HCT116 (cell line): ENCODE measurements around the gene SLC12A4. TPM values are rescaled to one million over a fixed set of nuclear protein-coding genes. Genes with fewer than 3 reads are reported as not detected.

Experiments used
- ATAC-seq: fragments of 200-7000 bp; cut with Tn5 transposase; 2 replicates; pipeline ENCODE4 v1.9.1; 2020; ENCODE audit warnings: mild to moderate bottlenecking, moderate library complexity
- BruUV-seq: library from RNA; stranded (reverse); fragments of 400-500 nt; replicated peaks from 2 replicates; lab custom pipeline; 2021; lab: Mats Ljungman, UMichigan
- CTCF ChIA-PET: fragments of 300-600 bp; sonication (Branson Sonifier 250); formaldehyde crosslinking; loops from one replicate; lab custom pipeline; 2021; ENCODE audit warnings: antibody characterized with exemption; lab: Charles Lee
- POLR2A ChIA-PET: fragments of 300-600, 350-600 bp; sonication (Branson Sonifier 250); formaldehyde crosslinking; loops from one replicate; lab custom pipeline; 2021; ENCODE audit warnings: antibody characterized with exemption; lab: Charles Lee
- RAD21 ChIA-PET, 2 experiments: fragments of 300-600 bp; sonication (Branson Sonifier 250); formaldehyde crosslinking; loops; one replicate each; lab custom pipeline; 2023; ENCODE audit warnings: low total read pairs in 2 of 2; ENCODE audit not compliant: uncharacterized antibody in 2 of 2, unreplicated experiment in 2 of 2, low non-redundant PET in 1 of 2; lab: Charles Lee
- DNase-seq: peaks from one replicate; pipeline ENCODE4 v3.0.0-alpha.2; 2010; ENCODE audit warnings: low read depth, low spot score
- H2AFZ ChIP-seq: fragments of 200-600 bp; shearing (Covaris generic), sonication (generic); 2 replicates; pipeline ENCODE4 v1.6.1; 2017; ENCODE audit warnings: low read depth, mixed run types, mixed read lengths, antibody characterized with exemption, low read length; ENCODE audit not compliant: poor library complexity, severe bottlenecking
- H3K27ac ChIP-seq: 2 replicates; pipeline ENCODE4 v1.5.1; 2012; ENCODE audit warnings: low read depth, low read length
- H3K27me3 ChIP-seq: fragments of 200-600 bp; sonication (generic); 2 replicates; pipeline ENCODE4 v1.6.1; 2016; ENCODE audit warnings: mixed run types, low read length, mixed read lengths; ENCODE audit not compliant: insufficient read depth
- H3K36me3 ChIP-seq, 2 experiments: fragments of 200-500 bp in 1 of 2; fragments of 200-600 bp in 1 of 2; sonication (Bioruptor generic) in 1 of 2; sonication (generic) in 1 of 2; 2 replicates each; pipeline versions ENCODE4 v1.5.1 to v1.6.1; 2014 to 2016; ENCODE audit warnings: low read length in 2 of 2, inconsistent platforms in 1 of 2, mixed read lengths in 1 of 2, mixed run types in 1 of 2; ENCODE audit not compliant: insufficient read depth in 2 of 2, control insufficient read depth in 1 of 2
- H3K4me1 ChIP-seq, 2 experiments: fragments of 200-600 bp in 1 of 2; sonication (generic) in 1 of 2; 2 replicates each; pipeline versions ENCODE4 v1.5.1 to v1.6.1; 2012 to 2017; ENCODE audit warnings: low read length in 2 of 2, inconsistent platforms in 1 of 2, mild to moderate bottlenecking in 1 of 2, mixed read lengths in 1 of 2, mixed run types in 1 of 2, moderate library complexity in 1 of 2; ENCODE audit not compliant: insufficient read depth in 2 of 2, control insufficient read depth in 1 of 2
- H3K4me2 ChIP-seq: fragments of 200-600 bp; sonication (generic); 2 replicates; pipeline ENCODE4 v1.6.1; 2017; ENCODE audit warnings: mixed run types, low read length, mixed read lengths
- H3K4me3 ChIP-seq, 2 experiments: fragments of 200-600 bp in 1 of 2; sonication (generic) in 1 of 2; replicated peaks in 1 of 2; 2 replicates each; pipeline ENCODE4 v1.5.1; 2011 to 2016; ENCODE audit warnings: low read length in 2 of 2, control low read depth in 1 of 2, low read depth in 1 of 2, mild to moderate bottlenecking in 1 of 2, mixed read lengths in 1 of 2, mixed run types in 1 of 2
- H3K79me2 ChIP-seq: fragments of 200-600 bp; sonication (generic); 2 replicates; pipeline ENCODE4 v1.6.1; 2017; ENCODE audit warnings: mild to moderate bottlenecking, mixed run types, low read length, moderate library complexity, mixed read lengths; ENCODE audit not compliant: insufficient read depth
- H3K9ac ChIP-seq: fragments of 200-600 bp; sonication (generic); 2 replicates; pipeline ENCODE4 v1.6.1; 2016; ENCODE audit warnings: low read length, mixed read lengths
- H3K9me2 ChIP-seq: fragments of 200-600 bp; sonication (generic), shearing (Covaris generic); 2 replicates; pipeline ENCODE4 v1.6.1; 2017; ENCODE audit warnings: mixed run types, mild to moderate bottlenecking, moderate library complexity; ENCODE audit not compliant: insufficient read depth
- H3K9me3 ChIP-seq, 2 experiments: fragments of 200-500 bp in 1 of 2; fragments of 200-600 bp in 1 of 2; sonication (Bioruptor generic) in 1 of 2; sonication (generic) in 1 of 2; 2 replicates each; pipeline ENCODE4 v1.6.1; 2014 to 2017; ENCODE audit warnings: low read length in 2 of 2, mixed read lengths in 2 of 2, inconsistent platforms in 1 of 2, low read depth in 1 of 2, mild to moderate bottlenecking in 1 of 2, mixed run types in 1 of 2, moderate library complexity in 1 of 2; ENCODE audit not compliant: control insufficient read depth in 1 of 2, insufficient read depth in 1 of 2
- H4K20me1 ChIP-seq: fragments of 200-600 bp; sonication (generic), shearing (Covaris generic); 2 replicates; pipeline ENCODE4 v1.6.1; 2017; ENCODE audit warnings: mixed run types, mild to moderate bottlenecking, moderate library complexity; ENCODE audit not compliant: insufficient read depth
- ATF3 ChIP-seq: IDR thresholded peaks from 2 replicates; pipeline ENCODE4 v1.6.1; 2012
- CBX3 ChIP-seq: IDR thresholded peaks from 2 replicates; pipeline ENCODE4 v1.6.1; 2012; ENCODE audit warnings: low read depth
- CEBPB ChIP-seq: IDR thresholded peaks from 2 replicates; pipeline ENCODE4 v1.6.1; 2012; ENCODE audit warnings: low read depth
- CTCF ChIP-seq, 3 experiments: fragments of 200-600 bp in 1 of 3; sonication (generic) in 1 of 3; IDR thresholded peaks in 2 of 3; conservative IDR thresholded peaks in 1 of 3; 2 replicates each; pipeline ENCODE4 v1.5.1; 2012 to 2017; ENCODE audit warnings: low read depth in 2 of 3, low read length in 2 of 3, antibody characterized with exemption in 1 of 3, borderline replicate concordance in 1 of 3, control low read depth in 1 of 3, mild to moderate bottlenecking in 1 of 3, mixed read lengths in 1 of 3, mixed run types in 1 of 3, moderate library complexity in 1 of 3; ENCODE audit not compliant: insufficient read depth in 1 of 3
- EGR1 ChIP-seq: IDR thresholded peaks from 2 replicates; pipeline ENCODE4 v1.6.1; 2012; ENCODE audit warnings: low read depth
- EZH2phosphoT487 ChIP-seq: fragments of 200-600 bp; IDR thresholded peaks from 2 replicates; pipeline ENCODE4 v1.6.1; 2018; ENCODE audit warnings: antibody characterized with exemption, borderline replicate concordance
- FOSL1 ChIP-seq: IDR thresholded peaks from 2 replicates; pipeline ENCODE4 v1.6.1; 2012; ENCODE audit warnings: low read depth
- JUND ChIP-seq: IDR thresholded peaks from 2 replicates; pipeline ENCODE4 v1.6.1; 2012
- MAX ChIP-seq: IDR thresholded peaks from 2 replicates; pipeline ENCODE4 v1.6.1; 2012
- POLR2A ChIP-seq: IDR thresholded peaks from 2 replicates; pipeline ENCODE4 v1.7.0; 2011; ENCODE audit warnings: borderline replicate concordance; ENCODE audit not compliant: insufficient read depth, insufficient read length; ENCODE audit errors: extremely low read depth
- POLR2AphosphoS5 ChIP-seq: IDR thresholded peaks from 2 replicates; pipeline ENCODE4 v1.6.1; 2011; ENCODE audit warnings: mild to moderate bottlenecking, low read depth, low read length, moderate library complexity
- RAD21 ChIP-seq: IDR thresholded peaks from 2 replicates; pipeline ENCODE4 v1.6.1; 2012; ENCODE audit warnings: low read depth, mild to moderate bottlenecking
- REST ChIP-seq: IDR thresholded peaks from 2 replicates; pipeline ENCODE4 v1.6.1; 2012; ENCODE audit warnings: low read depth
- SP1 ChIP-seq: IDR thresholded peaks from 2 replicates; pipeline ENCODE4 v1.6.1; 2012; ENCODE audit warnings: low read depth
- SRF ChIP-seq: IDR thresholded peaks from 2 replicates; pipeline ENCODE4 v1.6.1; 2012; ENCODE audit warnings: low read depth
- ZFX ChIP-seq: fragments of 450-650 bp; IDR thresholded peaks from 2 replicates; pipeline ENCODE4 v1.6.1; 2017
- ZNF274 ChIP-seq: fragments of 200-500 bp; sonication (Bioruptor generic); IDR thresholded peaks from 2 replicates; pipeline ENCODE4 v1.6.1; 2014; ENCODE audit warnings: mild to moderate bottlenecking, low read depth, low read length, inconsistent platforms
- intact Hi-C: fragments of 100-400 bp; cut with micrococcal nuclease; formaldehyde crosslinking; loops from 2 replicates; pipeline ENCODE4 v1.10.0; 2022
- total RNA-seq: library from RNA; stranded (reverse); gene quantifications from one replicate; pipeline ENCODE4 v1.2.1, GENCODE V29; 2021; ENCODE audit not compliant: unreplicated experiment
- TF ChIP-seq, protein P1 (sequence below): IDR thresholded peaks from 2 replicates; pipeline ENCODE4 v1.6.1; 2011; ENCODE audit warnings: mild to moderate bottlenecking, low read length, moderate library complexity; ENCODE audit not compliant: insufficient replicate concordance; ENCODE audit errors: extremely low read depth

SLC12A4 gene
- total RNA-seq, 1 experiment from 2014 or later = 46.0 TPM

DNA sequence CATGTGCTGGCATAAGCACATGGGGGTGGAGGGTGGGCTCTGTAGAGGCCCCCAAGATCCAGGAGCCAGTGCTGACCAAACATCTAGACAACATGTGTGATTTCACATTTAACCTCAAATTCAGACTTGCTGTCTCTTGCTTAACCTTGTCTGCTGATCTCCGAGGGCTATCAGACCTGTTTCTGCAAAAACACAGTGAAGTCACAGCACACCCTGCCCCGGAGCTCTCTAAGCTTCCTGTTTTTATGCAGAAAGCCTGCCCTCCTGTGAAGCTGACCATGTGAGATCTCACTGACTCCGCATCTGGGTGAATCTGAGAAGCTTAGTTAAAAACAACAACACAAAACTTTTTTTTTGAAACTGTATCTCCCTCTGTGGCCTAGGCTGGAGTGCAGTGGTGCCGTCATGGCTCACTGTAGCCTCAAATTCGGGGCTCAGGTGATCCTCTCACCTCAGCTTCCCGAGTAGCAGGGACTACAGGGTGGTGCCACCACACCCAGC lies 37.4 kb upstream of the SLC12A4 start:
- intact Hi-C loops = no loop called here
- Histone ChIP-seq H3K27ac (no peak overlapping the region), H3K4me1 (no peaks in the 10 kb centered on the region), H3K27me3 (no peaks in the 10 kb centered on the region), H3K9me3 (no peaks in the 10 kb centered on the region), H2AFZ (no peak overlapping the region), H3K36me3 (no peaks in the 10 kb centered on the region), H3K4me2 (no peak overlapping the region), H3K4me3 (no peak overlapping the region), H3K9ac (no peak overlapping the region), H3K9me2 (no peaks in the 10 kb centered on the region), H3K79me2 (no peaks in the 10 kb centered on the region), H4K20me1 (no peaks in the 10 kb centered on the region)
- RAD21 ChIA-PET = no interaction called here
- POLR2A ChIA-PET = no interaction called here
- no peak for DNase-seq
- no TSS peak for BruUV-seq
- CTCF ChIA-PET = no interaction called here
- no peak for ATAC-seq
- TF ChIP-seq CTCF (IDR thresholded peaks at IDR 0.05 in 2 of 3, conservative IDR thresholded peaks at IDR 0.05 in 1 of 3; ENCODE audit: borderline replicate concordance in 1 of 3, insufficient read depth in 1 of 3, low read depth in 2 of 3, low read length in 2 of 3) (no peak), JUND (no peak), SRF (no peak), MAX (no peak), FOSL1 (no peak), RAD21 (no peak), EZH2phosphoT487 (no peak), ATF3 (no peak), REST (no peak), CEBPB (no peak), POLR2AphosphoS5 (no peak), EGR1 (no peak), ZFX (no peak), SP1 (no peak), CBX3 (no peak), POLR2A (no peak), ZNF274 (no peak)
- TF ChIP-seq, protein P1, sequence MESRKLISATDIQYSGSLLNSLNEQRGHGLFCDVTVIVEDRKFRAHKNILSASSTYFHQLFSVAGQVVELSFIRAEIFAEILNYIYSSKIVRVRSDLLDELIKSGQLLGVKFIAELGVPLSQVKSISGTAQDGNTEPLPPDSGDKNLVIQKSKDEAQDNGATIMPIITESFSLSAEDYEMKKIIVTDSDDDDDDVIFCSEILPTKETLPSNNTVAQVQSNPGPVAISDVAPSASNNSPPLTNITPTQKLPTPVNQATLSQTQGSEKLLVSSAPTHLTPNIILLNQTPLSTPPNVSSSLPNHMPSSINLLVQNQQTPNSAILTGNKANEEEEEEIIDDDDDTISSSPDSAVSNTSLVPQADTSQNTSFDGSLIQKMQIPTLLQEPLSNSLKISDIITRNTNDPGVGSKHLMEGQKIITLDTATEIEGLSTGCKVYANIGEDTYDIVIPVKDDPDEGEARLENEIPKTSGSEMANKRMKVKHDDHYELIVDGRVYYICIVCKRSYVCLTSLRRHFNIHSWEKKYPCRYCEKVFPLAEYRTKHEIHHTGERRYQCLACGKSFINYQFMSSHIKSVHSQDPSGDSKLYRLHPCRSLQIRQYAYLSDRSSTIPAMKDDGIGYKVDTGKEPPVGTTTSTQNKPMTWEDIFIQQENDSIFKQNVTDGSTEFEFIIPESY = no peak
